GM19238 (cell line): ENCODE measurements around the gene TIAM2.
A peak's percentile ranks its signal among the peaks of the same experiment; 100 is the strongest.
"Not testable (repeated sequence)": the region's sequence is repeated elsewhere in the genome, so short reads cannot be mapped to it uniquely, and the experiment has no call there.

Experiments
- DNase-seq: peaks from one replicate; pipeline ENCODE4 v3.0.0; 2011; ENCODE audit warnings: low spot score; ENCODE audit not compliant: insufficient read length

Gene TIAM2

GRCh38 chr6:155158030-155158843, 163.1 kb downstream of the TIAM2 start:
- DNase-seq: no peak

DNA sequence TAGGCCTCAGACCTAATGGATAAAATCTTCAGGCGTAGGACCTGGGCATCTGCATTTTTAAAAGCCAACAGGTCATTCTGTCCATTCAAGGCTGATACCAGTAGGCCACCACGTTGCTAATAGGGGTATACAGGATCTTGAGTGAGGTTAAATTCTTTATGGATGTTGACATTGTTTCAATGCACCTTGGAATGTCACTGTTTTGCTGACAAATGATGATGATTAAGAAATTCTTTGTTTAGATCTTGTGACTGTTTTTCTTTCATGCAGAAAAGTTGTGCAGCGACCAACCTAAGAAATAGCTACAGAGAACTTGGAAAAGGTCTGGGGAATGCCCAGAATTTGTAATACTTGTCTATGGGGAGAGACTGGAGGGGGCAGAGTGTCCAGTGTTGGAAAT, 167.6 kb downstream of the TIAM2 start:
- DNase-seq: no peak

DNA sequence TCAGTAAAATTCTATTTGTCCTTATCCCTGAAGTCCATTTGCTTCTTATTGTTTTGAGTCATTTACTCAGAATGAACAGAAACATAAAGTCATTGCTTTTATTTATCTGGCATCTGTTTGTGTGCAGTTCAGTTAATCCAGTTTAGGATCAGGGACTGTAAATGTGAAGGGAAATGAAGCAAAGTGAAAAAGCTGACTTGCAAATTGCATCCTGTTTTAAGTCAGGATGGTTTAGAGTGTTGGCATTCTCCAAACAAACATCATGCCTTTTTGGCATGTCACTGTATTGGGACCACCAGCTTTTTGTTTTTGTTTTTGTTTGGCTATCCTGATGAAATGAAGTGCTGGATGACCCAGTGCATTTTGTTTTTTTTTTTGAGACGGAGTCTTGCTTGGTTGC, 168.5 kb downstream of the TIAM2 start:
- DNase-seq: no peak

DNA sequence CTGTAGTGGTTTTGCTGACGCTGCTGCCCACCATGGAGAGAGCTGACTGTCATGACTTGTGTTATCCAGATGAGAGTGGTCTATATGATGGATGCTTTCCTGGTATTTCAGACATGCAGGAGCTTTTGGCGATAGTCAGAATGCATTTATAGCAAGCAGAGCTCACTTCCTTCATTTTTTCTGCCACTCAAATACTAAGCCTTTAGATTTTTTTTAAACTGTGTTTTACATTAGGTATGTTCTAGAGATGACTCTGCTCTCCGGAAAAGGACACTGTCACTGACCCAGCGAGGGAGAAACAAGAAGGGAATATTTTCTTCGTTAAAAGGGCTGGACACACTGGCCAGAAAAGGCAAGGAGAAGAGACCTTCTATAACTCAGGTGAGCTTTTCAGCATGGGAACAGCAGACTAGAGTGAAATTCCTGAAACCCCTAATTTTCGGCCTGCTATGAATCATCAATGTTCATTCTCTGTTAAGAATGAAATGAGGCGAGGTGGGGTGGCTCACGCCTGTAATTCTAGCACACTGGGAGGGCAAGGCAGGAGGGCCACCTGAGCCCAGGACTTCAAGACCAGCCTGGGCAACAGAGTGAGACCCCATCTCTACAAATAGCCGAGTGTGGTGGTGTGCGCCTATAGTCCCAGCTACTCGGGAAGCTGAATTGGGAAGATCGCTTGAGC, 170.1 kb downstream of the TIAM2 start:
- no peak for DNase-seq

DNA sequence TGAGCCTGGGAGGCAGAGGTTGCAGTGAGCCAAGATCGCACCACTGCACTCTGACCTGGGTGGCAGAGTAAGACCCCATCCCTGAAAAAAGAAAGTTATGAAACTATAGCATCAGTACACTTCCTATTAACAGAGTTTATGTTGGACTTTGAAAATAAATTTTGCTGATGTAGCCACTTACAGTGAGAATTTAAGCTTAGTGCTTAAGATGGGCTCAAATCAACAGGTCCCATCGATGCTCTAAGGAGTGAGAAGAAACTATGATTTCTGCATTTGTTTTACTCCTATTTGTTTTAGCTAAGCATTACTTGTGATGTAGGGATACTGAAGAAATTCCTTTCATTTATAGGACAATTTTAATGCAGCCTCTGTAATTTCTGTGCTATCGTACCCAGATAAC, 175.4 kb downstream of the TIAM2 start:
- no peak for DNase-seq

- peak; percentile 35 for DNase-seq
Observed at GRCh38 chr6:155171109-155171746, 176.1 kb downstream of the TIAM2 start.

DNA sequence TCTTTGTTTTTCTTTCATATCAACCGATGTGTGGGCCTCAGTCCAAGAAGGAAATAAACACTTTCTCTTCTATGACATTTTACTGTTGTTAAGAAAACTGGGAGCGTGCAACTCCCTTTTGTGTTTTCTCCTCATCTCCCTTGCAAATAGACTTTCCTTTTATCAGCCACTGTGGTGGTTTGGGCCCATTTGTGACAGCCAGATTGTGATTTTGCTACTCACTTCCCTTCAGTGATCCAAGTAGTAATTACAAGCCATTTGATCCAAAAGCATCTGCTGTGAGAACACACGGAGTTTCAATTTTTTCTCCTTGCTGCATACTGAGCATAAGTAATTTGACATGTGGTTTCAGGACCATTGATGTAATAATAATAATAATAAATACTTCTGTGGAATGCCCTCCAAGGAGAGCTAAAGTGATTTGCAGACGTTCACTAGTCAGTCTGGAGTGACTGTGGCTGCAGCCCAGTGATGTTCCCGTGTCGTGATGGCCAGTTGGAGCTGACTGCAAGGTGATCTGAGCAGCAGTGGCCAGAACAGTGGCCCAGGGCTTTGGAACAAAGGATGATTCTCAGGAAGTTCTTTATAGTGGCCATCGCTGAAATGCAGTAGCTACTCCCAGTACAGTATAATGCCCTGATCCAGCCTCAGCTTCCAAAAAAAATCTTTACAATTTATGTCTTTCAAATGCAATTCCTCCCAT, 176.8 kb downstream of the TIAM2 start:
- no peak for DNase-seq

GRCh38 chr6:155173488-155173887, 178.4 kb downstream of the TIAM2 start:
- DNase-seq: no peak

DNA sequence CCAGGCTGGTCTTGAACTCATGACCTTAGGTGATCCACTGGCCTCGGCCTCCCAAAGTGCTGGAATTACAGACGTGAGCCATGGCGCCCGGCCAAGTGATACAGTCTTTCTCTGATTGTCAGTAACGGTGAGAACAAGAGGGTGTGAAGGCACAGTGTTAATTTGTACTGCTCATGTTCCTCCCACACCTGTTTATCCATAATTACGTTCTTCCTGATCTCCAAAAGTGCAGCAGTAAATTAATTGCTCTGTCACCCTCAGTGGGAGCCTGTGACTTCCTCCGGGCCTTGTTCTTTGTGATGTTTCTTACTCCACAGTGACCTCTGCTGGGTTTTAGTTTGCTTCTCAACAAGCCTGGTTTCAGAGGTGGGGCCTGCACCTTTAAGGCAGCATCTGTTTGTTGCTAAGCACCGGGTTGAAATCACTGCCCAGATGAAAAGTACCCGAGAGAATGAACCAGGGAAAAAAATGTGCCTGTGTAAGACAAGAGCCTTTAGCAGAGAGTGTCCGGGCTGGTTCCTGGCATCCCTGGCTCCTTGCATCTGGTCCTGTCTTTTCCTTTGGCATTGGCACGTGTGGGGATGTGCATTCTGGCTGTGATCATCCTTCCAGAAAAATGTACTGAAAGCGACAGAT, 179.6 kb downstream of the TIAM2 start:
- DNase-seq: peak; percentile 50

DNA sequence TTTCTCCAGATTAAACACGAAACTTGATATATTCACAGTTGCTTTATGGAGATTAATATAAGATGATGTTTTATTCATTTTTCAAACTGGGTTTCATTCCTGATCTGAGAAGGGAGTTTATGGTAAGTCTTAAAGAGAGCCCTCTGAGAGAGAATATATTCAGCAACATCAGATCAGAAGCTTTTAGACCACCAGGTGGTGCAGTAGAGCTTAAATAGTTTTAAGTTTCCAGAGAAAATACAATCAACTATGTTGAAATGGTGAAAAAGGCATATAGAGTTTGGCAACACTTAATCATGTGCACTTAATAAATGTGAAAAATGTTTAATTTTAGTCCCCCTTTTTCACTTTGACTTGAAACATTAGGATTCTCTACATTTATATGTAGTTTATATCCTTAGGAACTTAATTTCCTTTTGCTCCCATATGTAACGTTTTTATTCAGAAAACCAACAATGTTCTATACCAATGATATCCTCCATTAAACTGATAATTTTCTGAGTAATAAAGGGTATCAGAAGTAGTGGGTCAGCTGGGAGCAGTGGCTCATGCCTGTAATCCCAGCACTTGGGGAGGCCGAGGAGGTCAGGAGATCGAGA, 182.3 kb downstream of the TIAM2 start:
- DNase-seq: no peak

GRCh38 chr6:155181498-155181897, 186.4 kb downstream of the TIAM2 start:
- no peak for DNase-seq

DNA sequence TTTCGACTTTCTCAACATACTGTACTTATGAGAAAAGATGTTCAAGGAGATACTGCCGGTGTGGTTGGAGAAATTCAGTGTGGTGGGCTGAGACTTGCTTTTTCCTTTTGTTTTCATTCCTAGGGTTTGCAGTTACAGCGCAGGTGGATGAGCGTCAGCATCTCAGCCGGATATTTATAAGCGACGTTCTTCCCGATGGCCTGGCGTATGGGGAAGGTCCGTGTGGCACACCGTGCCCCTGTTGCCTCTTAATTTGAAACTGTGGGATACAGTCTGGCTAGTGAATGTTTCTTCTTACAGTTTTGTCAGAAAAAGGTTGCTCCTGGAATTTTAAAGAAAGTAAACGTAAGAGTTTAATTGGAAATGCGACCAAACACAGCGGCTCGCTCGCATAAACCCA, 187.0 kb downstream of the TIAM2 start:
- DNase-seq: no peak

- no peak for DNase-seq
Observed at GRCh38 chr6:155183095-155183494, 188.0 kb downstream of the TIAM2 start.

DNA sequence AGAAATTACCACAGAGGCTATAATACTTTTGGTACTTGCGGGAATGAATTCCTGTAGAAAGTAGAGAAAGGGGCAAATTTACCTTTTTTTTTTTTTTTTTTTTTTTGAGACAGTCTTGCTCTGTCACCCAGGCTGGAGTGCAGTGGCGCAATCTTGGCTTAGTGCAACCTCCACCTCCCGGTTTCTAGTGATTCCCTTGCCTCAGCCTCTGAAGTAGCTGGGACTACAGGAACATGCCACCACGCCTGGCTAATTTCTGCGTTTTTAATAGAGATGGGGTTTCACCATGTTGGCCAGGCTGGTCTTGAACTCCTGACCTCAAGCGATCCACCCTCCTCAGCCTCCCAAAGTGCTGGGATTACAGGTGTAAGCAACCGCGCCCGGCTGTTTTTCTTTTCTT, 189.9 kb downstream of the TIAM2 start:
- DNase-seq: not testable (repeated sequence)

DNA sequence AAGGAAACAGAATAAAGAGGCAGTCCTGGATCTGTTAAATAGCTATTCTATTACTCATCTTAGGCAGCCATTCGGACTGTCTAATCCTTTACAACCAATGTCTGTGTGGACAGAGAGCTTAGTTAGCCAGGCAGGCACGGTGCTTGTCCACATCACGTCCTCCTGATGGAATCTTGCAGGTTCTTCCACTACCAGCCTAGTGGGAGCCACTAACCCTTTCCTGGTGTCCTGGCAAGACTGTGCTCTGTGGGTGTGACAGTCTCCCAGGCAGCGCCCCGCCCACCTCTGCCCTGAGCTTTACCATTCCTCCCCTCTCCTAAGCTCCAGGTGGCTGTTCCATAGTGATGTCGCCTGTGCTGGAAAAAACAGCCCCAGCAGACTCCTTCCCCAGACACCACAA, 190.4 kb downstream of the TIAM2 start:
- DNase-seq: no peak

- no peak for DNase-seq
Observed at GRCh38 chr6:155186052-155186658, 191.0 kb downstream of the TIAM2 start.

DNA sequence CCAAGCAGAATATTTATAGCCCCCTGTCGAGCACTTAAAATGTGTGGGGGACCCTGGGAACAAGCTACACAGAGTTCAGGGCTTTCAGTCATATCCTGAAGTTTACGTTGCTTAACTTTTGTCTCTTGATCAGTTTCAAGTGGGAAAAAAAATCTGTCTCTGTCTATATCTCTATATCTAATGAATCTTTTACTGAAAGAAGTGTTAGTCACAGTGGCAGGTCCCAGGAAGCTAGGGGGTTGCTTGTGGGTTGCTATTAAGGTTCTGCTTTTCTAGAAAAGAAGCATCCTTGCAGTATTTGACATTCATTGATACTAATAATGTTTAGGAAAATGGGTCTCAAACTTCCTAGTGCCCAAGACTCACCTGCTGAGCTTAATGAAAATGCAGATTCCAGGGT, 192.0 kb downstream of the TIAM2 start:
- no peak for DNase-seq

GRCh38 chr6:155187994-155188706, 193.0 kb downstream of the TIAM2 start:
- no peak for DNase-seq

- DNase-seq: no peak
Observed at GRCh38 chr6:155188707-155189496, 193.8 kb downstream of the TIAM2 start.
